ENCODE results near the gene CEP70. TPM values are rescaled to one million over a fixed set of nuclear protein-coding genes. Genes with fewer than 3 reads are reported as not detected.

CEP70 gene
- total RNA-seq, 4 donors from 2014 or later = 90.6 to 154 (median 123) TPM

GRCh38 chr3:138477120-138477519 lies 116.9 kb downstream of the CEP70 start:
- no peak overlapping the region for H3K27ac ChIP-seq
- TF ChIP-seq POLR2A (IDR thresholded peaks at IDR 0.05) = no peak
- TF ChIP-seq, protein P1, sequence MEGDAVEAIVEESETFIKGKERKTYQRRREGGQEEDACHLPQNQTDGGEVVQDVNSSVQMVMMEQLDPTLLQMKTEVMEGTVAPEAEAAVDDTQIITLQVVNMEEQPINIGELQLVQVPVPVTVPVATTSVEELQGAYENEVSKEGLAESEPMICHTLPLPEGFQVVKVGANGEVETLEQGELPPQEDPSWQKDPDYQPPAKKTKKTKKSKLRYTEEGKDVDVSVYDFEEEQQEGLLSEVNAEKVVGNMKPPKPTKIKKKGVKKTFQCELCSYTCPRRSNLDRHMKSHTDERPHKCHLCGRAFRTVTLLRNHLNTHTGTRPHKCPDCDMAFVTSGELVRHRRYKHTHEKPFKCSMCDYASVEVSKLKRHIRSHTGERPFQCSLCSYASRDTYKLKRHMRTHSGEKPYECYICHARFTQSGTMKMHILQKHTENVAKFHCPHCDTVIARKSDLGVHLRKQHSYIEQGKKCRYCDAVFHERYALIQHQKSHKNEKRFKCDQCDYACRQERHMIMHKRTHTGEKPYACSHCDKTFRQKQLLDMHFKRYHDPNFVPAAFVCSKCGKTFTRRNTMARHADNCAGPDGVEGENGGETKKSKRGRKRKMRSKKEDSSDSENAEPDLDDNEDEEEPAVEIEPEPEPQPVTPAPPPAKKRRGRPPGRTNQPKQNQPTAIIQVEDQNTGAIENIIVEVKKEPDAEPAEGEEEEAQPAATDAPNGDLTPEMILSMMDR (IDR thresholded peaks at IDR 0.05) = no peak
- no peak overlapping the region for H3K4me3 ChIP-seq
- H3K4me1 ChIP-seq = no peaks in the 10 kb centered on the region
- H3K9me3 ChIP-seq = no peaks in the 10 kb centered on the region
- H3K27me3 ChIP-seq = no peaks in the 10 kb centered on the region
- intact Hi-C loops (cut with DNase I; ENCODE audit: low total_unique reads) = no loop called here
- no peak for DNase-seq
- H3K36me3 ChIP-seq = no peaks in the 10 kb centered on the region

- Histone ChIP-seq H3K4me3 (no peak overlapping the region), H3K4me1 (no peaks in the 10 kb centered on the region), H3K27ac (no peak overlapping the region), H3K36me3 (no peaks in the 10 kb centered on the region), H3K27me3 (no peaks in the 10 kb centered on the region), H3K9me3 (no peaks in the 10 kb centered on the region)
- intact Hi-C loops (cut with DNase I; ENCODE audit: low total_unique reads) = no loop called here
- no peak for DNase-seq
- TF ChIP-seq, protein P1 (IDR thresholded peaks at IDR 0.05) = no peak
Observed at GRCh38 chr3:138476526-138476925, 117.5 kb downstream of the CEP70 start.

GRCh38 chr3:138474163-138474562 lies 119.9 kb downstream of the CEP70 start:
- no peak overlapping the region for H3K27ac ChIP-seq
- DNase-seq = no peak
- H3K27me3 ChIP-seq = no peaks in the 10 kb centered on the region
- no peak overlapping the region for H3K4me3 ChIP-seq
- TF ChIP-seq, protein P1 (IDR thresholded peaks at IDR 0.05) = no peak
- no peak for TF ChIP-seq POLR2A (IDR thresholded peaks at IDR 0.05)
- H3K36me3 ChIP-seq = no peaks in the 10 kb centered on the region
- H3K4me1 ChIP-seq = peaks cover 0 to 6% of the 10 kb centered on the region in 2 donors
- H3K9me3 ChIP-seq = no peaks in the 10 kb centered on the region
- intact Hi-C loops (cut with DNase I; ENCODE audit: low total_unique reads) = no loop called here

- no peaks in the 10 kb centered on the region for H3K36me3 ChIP-seq
- TF ChIP-seq POLR2A (IDR thresholded peaks at IDR 0.05) = no peak
- TF ChIP-seq, protein P1 (IDR thresholded peaks at IDR 0.05) = no peak
- H3K4me1 ChIP-seq = peaks cover 0 to 13% of the 10 kb centered on the region in 2 donors
- no peak overlapping the region for H3K27ac ChIP-seq
- no peak for DNase-seq
- intact Hi-C loops (cut with DNase I; ENCODE audit: low total_unique reads) = no loop called here
- H3K9me3 ChIP-seq = no peaks in the 10 kb centered on the region
- H3K27me3 ChIP-seq = no peaks in the 10 kb centered on the region
- H3K4me3 ChIP-seq = no peak overlapping the region
Observed at GRCh38 chr3:138473391-138473790, 120.7 kb downstream of the CEP70 start.

GRCh38 chr3:138472141-138472825 lies 121.8 kb downstream of the CEP70 start:
- no peaks in the 10 kb centered on the region for H3K9me3 ChIP-seq
- TF ChIP-seq, protein P1 (IDR thresholded peaks at IDR 0.05) = no peak
- TF ChIP-seq POLR2A (IDR thresholded peaks at IDR 0.05) = no peak
- no peak for DNase-seq
- H3K4me3 ChIP-seq = no peak overlapping the region
- intact Hi-C loops (cut with DNase I; ENCODE audit: low total_unique reads) = no loop called here
- H3K27me3 ChIP-seq = no peaks in the 10 kb centered on the region
- H3K4me1 ChIP-seq = peaks cover 0 to 13% of the 10 kb centered on the region in 2 donors
- H3K36me3 ChIP-seq = no peaks in the 10 kb centered on the region
- H3K27ac ChIP-seq = peak overlapping the region in 1 of 2 donors; percentile 79
